Stimulated activated CD8-positive, alpha-beta memory T cell treated with anti-CD3 and anti-CD28 coated beads, Interleukin-4, amount 100 ng/mL, for 1 hour (primary cell): ENCODE data around the gene KCNH8.
"Not testable (repeated sequence)": the region's sequence is repeated elsewhere in the genome, so short reads cannot be mapped to it uniquely, and the experiment has no call there.

ENCODE experiments used
- DNase-seq, 2 donors: peaks; one replicate each; pipeline ENCODE4 v3.0.0-alpha.2; 2020; ENCODE audit warnings: low read depth in 2 of 2, low spot score in 1 of 2

KCNH8 gene

DNA sequence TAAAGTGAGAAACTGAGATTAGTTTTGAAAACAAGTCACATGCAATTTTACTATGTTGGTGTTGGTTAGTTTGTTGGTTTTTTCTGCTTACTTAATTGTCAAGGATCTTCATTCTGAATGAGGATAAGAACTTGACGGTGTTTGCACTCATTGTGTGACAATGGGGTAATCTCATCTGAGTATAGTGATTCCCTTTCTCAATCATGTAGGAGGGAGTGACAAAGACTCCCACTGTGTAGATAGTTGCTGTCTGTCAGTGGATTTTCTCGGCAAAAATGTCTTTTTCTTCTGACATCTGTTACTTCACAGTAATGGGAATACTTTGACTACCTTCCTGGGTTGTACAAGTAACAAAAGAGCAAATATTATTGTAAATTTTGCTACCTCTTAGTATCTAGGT lies 23.5 kb downstream of the KCNH8 start:
- DNase-seq: no peak

DNA sequence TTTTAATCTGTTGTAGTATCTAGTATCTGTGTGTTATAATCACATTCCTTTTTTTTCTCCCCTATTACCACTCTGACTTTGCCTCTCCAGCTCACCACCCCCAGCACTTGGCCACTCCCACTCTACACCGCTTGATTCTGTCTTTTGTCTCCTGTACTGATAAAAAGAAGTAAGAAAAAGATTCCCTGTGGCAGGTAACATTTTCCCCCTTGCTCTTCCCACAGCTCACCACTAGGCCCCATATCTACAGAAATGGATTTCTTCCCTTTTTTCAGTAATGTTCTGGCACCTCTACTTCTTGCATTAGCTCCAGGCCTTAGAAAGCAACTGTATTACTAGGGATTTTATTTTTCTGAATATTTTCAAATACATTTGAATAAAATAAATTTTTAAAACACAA lies 25.6 kb downstream of the KCNH8 start:
- DNase-seq: no peak

DNA sequence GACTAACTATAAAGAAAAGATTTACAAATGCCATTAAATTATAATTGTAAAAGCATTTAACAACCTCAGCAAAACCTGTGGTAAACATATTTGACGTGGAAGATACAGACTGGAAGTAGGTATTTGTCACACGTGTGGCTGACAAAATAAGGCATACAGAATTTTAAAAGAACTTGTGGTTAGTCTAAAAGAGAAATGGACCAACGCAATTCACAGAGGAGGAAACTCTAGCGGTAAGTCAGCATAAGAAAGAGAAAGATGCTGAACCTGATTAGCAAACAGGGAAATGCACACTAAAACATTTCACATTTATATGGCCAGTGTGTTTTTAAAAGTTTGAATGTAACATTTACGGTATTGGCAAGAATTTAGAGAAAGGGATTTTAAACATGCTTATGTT lies 35.3 kb downstream of the KCNH8 start:
- no peak for DNase-seq

DNA sequence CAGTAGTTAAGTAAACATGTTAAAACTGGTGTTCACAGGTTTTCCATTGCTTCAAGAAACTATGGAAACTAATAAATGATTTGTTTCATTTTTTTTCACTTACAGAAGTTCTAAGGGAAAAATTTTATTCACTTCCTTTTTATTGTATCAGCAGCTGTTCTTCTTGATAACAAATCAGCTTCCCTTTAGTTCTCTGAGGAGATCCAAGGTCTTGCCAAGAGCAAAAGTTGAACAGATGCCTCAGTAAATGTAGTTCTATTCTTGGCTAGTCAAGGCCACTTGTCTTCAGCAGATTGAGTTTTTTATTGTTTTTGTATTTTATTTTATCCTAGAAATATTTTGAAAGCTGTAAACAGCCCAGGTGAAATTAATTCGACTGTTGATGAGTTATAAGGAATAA lies 41.8 kb downstream of the KCNH8 start:
- no peak for DNase-seq

DNA sequence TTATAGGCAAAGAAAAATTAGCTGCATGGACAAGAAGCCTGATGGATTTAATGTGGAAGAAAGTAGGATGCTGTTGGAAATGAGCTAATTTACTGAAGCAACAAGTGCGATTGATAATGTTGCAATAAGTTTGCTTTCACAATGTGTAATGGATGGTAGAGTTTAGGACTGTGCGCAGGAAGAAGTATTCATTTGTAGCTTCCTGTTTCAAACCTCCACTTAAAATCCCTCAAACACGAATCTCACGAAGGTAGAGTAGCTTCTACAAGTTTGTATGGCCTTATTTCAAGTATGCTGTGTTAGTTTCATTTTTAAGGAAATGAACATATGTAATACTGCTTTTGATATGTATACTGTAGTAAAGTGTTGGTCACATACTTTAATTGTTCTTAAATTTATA lies 42.3 kb downstream of the KCNH8 start:
- DNase-seq: no peak

DNA sequence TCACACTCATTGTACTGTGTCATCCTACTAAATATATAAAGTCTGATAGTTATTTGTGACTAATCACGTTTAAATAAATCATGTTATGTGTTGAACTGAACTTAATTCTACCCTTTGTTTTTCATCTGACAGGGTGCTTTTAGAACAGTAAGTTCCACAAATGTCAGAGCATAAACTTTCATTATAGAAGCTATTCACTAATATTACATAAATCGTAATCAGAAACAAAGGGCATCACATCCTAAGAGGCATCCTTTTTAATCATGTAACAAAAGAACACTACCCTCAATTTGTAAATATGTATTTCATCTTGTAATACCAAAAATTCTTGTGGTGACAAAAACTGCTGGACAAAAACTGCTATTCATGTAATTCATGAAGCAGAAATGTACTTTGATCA lies 50.8 kb downstream of the KCNH8 start:
- no peak for DNase-seq

DNA sequence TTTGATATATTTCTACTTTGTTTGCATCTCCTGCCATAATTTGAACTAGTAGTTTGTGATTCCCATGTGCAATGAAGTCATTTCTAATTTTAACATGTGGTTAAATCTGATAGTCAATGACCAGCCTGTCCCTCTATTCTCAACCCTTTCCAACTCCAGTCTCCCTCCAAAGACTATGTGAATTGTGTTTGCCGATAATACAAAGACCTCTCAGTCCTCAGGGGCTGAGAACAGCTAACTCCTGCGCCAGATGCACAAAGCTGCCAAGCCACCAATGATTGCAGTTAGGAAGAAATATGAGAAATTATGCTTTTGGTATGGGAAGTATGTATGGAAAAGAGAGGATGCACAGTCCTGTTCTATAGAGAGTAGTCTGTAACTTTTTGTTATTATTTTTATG lies 54.0 kb downstream of the KCNH8 start:
- no peak for DNase-seq

GRCh38 chr3:19202754-19203153 lies 54.4 kb downstream of the KCNH8 start:
- no peak for DNase-seq

DNA sequence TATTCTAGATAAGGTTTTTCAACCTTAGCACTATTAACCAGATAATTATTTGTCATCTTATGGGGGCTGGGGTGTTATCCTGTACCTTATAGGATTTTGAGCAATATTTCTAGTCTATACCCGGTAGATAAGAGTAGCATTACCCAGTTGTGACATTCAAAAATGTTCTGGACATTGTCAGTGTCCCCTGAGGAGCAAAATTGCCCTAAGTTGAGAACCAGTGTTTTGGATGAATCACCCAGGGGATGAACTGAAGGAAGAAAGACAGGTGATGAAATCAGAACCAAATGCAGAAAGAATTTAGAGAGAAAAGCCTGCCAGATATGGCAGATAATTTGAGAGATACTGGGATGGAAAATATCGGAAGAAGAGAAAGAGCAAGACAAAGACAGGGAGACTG lies 58.2 kb downstream of the KCNH8 start:
- DNase-seq: no peak

GRCh38 chr3:19213603-19214220 lies 65.4 kb downstream of the KCNH8 start:
- no peak for DNase-seq

DNA sequence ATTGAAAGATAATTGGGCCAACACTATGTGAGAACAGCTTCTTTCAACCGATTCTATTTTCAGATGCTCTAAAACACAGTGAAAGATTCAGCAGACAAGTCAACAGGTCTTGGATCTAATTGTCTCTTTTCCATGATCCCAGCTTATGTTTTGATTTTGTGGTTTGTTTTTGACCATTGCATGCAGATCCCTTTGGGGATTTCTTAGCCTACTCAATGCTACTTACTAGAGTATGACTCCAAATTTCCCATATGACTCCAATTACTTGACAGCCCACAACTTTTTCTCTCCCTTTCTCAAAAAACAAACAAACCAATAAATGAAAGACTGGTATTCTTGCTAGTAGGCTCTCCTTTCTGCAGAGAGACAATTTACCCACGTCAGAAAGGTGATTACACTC lies 67.1 kb downstream of the KCNH8 start:
- DNase-seq: no peak

GRCh38 chr3:19216669-19217337 lies 68.5 kb downstream of the KCNH8 start:
- DNase-seq: no peak

DNA sequence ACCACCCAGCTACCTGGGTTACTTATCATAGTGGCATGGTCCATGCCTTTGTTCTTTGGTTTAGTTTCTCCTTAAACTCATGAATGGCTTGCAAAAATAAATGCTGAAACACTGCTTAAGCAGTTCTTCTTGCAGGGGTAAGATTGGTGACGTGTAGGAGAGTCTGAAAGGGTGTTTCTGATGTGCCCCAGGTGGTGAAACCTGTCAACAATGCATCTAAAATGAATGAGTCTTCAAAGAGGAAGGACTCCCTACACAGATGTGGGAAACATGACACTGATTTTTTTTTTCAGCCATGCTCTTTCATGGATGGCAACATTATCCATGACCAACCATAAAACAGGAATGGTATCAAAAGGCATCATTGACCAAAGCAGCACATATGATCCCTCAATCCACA lies 72.0 kb downstream of the KCNH8 start:
- no peak for DNase-seq

DNA sequence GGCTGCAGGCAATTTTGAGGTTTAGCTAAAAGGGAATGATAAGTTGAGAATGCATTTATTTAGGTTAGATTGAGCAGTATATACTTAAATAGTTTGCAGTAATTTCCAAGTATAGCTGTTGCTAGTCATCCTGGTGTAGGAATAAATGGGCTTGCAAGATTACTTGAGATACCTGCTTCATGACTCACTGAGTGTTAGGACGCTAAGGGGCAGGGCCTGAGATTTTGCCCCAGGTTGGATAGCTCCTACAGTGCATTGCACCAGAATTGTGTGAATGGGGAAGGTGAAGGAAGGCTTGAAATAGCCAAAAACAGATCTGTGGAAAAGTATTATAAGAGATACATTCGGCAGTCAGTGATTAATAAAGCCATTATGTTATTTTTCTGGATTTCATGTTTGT lies 72.8 kb downstream of the KCNH8 start:
- no peak for DNase-seq

DNA sequence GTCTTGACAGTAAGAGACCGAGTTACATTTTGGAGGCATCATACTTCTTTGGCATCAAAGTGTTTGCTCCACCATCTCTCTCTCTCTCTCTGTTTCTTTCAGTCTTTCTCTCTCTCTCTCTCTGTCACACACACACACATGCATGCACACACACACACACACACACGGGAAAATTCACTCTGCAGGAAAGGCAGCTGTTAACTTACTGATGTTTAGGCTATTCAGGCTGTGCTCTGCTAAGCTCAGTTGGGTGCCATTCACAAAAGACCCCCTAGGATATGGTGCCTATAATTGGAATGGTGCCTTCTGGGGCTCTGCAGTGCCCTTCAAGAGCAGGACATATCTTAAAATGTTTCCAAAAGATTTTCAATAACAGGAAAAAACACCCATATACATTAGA lies 78.2 kb downstream of the KCNH8 start:
- no peak for DNase-seq

GRCh38 chr3:19228167-19228566 lies 79.9 kb downstream of the KCNH8 start:
- no peak for DNase-seq

- no peak for DNase-seq
Measured at GRCh38 chr3:19229086-19229485, 80.8 kb downstream of the KCNH8 start.

- not testable (repeated sequence) for DNase-seq
Measured at GRCh38 chr3:19229881-19230280, 81.6 kb downstream of the KCNH8 start.

GRCh38 chr3:19231792-19232461 lies 83.6 kb downstream of the KCNH8 start:
- DNase-seq: no peak

- no peak for DNase-seq
Measured at GRCh38 chr3:19232566-19232965, 84.3 kb downstream of the KCNH8 start.

GRCh38 chr3:19233882-19234784 lies 85.8 kb downstream of the KCNH8 start:
- DNase-seq: not testable (repeated sequence)

- DNase-seq: no peak
Measured at GRCh38 chr3:19248143-19248542, 99.8 kb downstream of the KCNH8 start.
